NK-92 (cell line): ENCODE results near the gene CIBAR2.
"Not testable (repeated sequence)": the region's sequence is repeated elsewhere in the genome, so short reads cannot be mapped to it uniquely, and the experiment has no call there.

ENCODE experiments used
- DNase-seq: peaks from one replicate; lab custom pipeline; 2025; ENCODE audit not compliant: unreplicated experiment; lab: John Stamatoyannopoulos, UW

Gene CIBAR2

GRCh38 chr16:85128079-85128837, 16.0 kb upstream of the CIBAR2 start:
- no peak for DNase-seq

GRCh38 chr16:85127379-85127723, 15.1 kb upstream of the CIBAR2 start:
- no peak for DNase-seq

- no peak for DNase-seq
These were observed 14.6 kb upstream of the CIBAR2 start for GRCh38 chr16:85126705-85127378.

- no peak for DNase-seq
These were observed 14.1 kb upstream of the CIBAR2 start for GRCh38 chr16:85126394-85126704.

GRCh38 chr16:85125570-85126393, 13.5 kb upstream of the CIBAR2 start:
- DNase-seq = no peak

- no peak for DNase-seq
These were observed 12.5 kb upstream of the CIBAR2 start for GRCh38 chr16:85124636-85125346.

- no peak for DNase-seq
These were observed 11.8 kb upstream of the CIBAR2 start for GRCh38 chr16:85123891-85124635.

GRCh38 chr16:85123441-85123840, 11.2 kb upstream of the CIBAR2 start:
- not testable (repeated sequence) for DNase-seq

GRCh38 chr16:85120006-85120340, 7.7 kb upstream of the CIBAR2 start:
- no peak for DNase-seq

- DNase-seq = no peak
These were observed 5.1 kb upstream of the CIBAR2 start for GRCh38 chr16:85117418-85117817.

- no peak for DNase-seq
These were observed 2.8 kb upstream of the CIBAR2 start for GRCh38 chr16:85114909-85115567.

- no peak for DNase-seq
These were observed 1.6 kb upstream of the CIBAR2 start for GRCh38 chr16:85113913-85114312.

- DNase-seq = no peak
These were observed 979 bp upstream of the CIBAR2 start for GRCh38 chr16:85113168-85113733.

- DNase-seq = no peak
These were observed 1.1 kb downstream of the CIBAR2 start for GRCh38 chr16:85111184-85111583.

GRCh38 chr16:85110105-85110504, 2.2 kb downstream of the CIBAR2 start:
- DNase-seq = no peak

- DNase-seq = no peak
These were observed 4.7 kb downstream of the CIBAR2 start for GRCh38 chr16:85107532-85107931.

- no peak for DNase-seq
These were observed 5.2 kb downstream of the CIBAR2 start for GRCh38 chr16:85107083-85107482.

GRCh38 chr16:85105475-85105874, 6.8 kb downstream of the CIBAR2 start:
- no peak for DNase-seq

- DNase-seq = no peak
These were observed 7.4 kb downstream of the CIBAR2 start for GRCh38 chr16:85104821-85105391.

- DNase-seq = no peak
These were observed 8.1 kb downstream of the CIBAR2 start for GRCh38 chr16:85104147-85104546.
